Inflammatory macrophage treated with lipopolysaccharide for 1 hour (primary cell): ENCODE results near the gene PIP4K2A.

Experiments used
- DNase-seq, 2 donors: peaks; one replicate each; pipeline ENCODE4 v3.0.0-alpha.2; 2020 to 2022

The PIP4K2A gene

DNA sequence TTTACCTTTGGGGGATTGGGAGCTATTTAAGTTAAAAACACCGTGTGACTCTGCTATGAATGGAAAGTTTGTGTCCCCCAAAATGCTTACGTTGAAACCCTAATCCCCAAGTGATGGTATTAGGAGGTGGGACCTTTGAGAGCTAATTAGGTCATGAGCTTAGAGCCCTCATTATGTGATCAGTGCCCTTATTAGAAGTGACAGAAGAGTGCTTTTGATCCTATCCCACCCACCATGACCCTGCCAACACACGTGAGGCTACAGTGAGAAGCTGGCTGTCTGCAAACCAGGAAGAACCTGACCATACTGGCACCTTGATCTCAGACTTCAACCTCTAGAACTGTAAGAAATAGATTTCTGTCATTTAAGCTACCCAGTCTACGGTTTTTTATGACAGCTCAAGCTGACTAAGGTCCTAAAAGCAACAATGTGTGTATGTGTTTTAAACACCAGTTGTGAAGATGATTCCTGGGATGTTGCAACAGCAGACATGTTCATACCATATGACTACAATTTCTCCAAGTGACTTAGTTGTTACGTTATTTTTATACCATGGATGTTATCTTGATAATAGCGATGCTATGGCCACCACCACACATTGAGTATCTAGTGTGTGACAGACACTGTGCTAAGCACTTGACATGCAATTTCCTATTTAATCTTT is 124.4 kb downstream of the PIP4K2A start:
- DNase-seq = no peak

DNA sequence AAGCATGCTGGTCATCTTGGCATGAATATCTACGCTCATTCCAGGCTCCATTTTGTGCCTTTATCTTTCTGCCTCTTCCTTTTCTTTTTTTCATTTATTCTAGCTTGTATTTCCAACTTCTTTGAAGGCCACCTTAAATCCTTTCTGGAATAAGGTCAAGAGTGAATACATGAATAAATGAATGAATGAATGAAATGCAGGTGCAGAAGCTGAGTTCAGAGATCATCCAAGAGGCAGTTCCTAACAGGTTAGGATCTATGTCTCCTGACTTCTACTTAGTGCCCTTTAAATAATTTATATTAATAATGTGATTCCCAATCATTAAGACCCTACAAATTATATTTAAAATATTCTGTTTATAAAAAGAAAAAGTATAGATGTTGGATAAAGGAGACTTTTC is 125.9 kb downstream of the PIP4K2A start:
- no peak for DNase-seq

- DNase-seq = no peak
Measured at GRCh38 chr10:22583683-22584082, 130.7 kb downstream of the PIP4K2A start.

- DNase-seq = peak; percentile 12 to 23
Measured at GRCh38 chr10:22581461-22581860, 132.9 kb downstream of the PIP4K2A start.

DNA sequence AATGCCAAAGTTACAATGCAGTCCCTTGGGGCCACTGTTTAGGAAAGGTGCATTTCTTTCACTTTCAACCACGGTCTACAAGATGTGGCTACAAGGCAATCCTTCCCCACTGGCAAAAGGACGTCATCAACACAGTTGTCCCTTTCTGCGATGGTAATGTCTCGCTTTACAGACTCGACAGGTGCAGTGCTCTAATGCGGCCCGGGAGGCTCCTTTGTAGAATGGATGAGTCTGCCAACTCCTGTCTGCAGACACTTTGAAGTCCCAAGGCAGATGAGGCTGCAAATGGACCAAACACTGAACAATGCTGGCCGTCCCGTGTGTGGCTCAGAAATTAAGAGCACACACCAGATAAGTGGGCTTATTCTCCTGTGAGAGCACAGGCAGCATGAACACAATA is 133.7 kb downstream of the PIP4K2A start:
- no peak for DNase-seq

DNA sequence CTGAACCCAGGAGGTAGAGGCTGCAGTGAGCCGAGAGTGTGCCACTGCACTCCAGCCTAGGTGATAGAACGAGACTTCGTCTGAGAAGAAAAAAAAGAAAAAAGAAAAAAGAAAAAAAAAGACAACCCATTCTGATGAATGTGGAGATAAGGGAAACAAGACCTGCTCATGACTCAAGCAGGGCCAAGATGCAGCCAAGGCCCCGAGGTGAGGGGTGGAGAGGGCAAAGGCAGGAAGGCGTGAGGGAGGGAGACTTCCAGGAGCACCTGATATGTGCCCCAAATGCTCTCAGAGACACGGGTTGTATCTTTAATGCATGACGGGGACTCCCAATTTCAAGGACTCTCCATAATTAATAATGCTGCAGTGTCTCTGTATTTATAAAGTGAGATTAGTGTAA is 134.6 kb downstream of the PIP4K2A start:
- DNase-seq = no peak

DNA sequence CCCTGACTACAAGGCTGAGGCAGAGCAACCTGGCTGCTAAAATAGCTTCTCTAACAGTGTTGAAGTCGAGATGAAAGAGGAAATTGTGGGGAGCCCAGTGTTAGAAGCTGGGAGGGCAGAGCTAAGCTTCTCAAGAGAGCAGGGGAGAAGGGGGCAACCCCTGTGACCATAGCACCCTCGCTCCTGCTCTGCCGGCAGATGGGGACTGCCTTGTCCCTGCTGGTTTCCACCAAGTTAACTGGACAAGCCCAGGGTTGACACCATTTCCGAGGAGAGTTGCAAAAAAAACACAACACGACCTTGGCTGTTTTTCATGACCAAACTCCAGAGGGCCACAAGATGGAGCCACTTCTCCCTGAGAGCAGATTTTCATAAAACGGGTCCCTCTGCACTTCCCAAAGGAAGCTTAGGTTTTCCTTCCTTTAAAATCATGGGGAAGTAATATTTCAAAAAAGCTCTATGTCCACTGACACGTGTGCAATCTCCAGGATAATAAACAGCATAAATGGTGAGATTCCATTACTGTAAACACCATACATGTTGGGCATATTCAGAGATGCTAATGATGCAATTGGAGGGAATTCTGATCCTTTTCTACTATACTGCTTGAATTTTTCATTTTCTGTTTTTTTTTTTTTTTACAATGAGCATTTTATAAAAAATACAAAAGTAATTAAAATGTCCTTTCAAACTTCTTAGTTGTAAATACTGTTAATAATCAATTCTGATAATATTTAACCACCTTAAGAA is 140.4 kb downstream of the PIP4K2A start:
- peak in 1 of 2 donors; percentile 37 for DNase-seq

DNA sequence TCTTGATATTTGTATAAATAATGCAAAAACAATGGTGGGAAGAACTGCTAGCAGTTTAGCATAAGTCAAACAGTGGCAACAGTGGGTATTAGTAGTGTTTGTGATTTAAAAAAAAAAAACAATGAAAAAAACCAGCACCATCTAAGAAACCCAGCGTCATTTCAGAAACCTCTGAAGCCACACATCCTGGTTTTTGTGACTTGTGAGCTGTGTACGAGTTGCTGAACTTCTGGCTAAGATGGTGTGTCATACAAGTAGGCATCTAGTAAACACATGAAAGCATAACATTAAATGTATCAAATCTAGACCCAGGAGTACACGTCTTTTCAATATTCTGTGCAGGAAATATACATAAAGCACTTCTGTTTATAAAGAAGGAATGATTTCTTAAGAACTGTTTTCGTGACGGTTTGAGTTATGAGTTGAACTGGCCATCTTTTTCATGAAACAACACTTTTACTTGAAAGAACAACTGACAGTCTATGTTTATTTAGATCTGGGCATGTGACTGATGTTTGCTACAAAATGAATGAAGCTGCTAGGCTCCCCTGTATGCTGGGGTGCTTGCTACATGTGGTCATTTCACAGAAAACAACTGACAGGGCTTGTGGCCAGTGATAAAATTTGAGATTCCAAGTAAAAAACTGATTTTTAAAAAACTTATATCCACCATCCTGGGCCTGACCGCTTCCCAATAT is 143.5 kb downstream of the PIP4K2A start:
- no peak for DNase-seq

DNA sequence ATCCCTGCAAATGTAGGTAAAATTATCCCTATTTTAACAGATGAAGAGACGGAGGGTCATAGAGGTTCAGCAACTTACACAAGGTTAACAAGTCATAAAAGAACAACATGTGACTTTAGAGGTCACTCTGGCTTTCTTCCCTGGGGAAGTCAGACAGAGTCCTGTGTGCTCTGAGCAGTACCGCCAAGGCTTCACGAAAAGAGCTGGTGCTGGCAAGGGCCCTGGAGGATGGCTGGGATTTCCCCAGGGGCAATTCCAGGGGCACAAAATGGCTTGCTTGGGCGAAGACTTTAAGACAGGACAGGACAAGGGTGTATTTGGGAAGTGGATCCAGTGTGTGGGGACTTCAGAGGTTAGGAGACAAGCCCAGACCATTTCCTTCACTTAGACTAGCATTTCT is 144.1 kb downstream of the PIP4K2A start:
- peak in 1 of 2 donors; percentile 17 for DNase-seq

DNA sequence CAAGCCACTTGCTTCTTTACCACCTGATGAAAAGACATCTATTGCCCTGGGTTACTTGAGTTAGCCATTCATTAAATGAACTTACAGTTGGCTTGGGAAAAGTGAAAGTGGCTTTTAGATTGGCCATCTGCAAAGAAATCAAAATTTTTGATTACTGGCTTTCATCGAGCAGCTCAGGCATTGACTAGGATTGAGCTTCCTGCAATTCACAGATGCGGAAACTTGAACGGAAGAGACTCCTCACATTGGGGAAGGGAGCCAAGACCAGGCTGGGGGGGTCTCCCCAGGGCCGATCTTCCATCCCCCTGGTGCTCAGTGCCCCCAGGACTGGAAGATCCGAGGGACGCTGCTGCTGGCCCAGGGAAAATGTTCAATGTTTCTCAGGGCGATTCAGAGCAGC is 145.4 kb downstream of the PIP4K2A start:
- DNase-seq = no peak

GRCh38 chr10:22564060-22564459 is 150.3 kb downstream of the PIP4K2A start:
- no peak for DNase-seq

DNA sequence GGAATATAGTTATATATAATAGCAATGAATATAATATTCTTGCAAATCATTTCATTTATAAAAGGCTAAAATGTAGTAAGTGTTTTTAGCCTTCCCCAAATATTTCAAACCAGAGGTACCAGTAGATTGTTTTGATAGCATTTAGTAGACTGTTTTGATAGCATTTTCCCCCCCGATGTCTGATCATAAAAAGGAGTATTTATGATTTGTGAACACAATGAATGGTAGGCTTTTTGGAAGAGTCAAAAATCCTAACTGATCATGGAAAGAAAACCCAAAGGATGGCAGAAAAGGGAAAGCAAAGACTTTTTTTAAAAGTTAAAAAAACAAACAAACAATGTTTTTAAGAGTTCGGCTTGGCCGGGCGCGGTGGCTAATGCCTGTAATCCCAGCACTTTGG is 152.5 kb downstream of the PIP4K2A start:
- DNase-seq = no peak

DNA sequence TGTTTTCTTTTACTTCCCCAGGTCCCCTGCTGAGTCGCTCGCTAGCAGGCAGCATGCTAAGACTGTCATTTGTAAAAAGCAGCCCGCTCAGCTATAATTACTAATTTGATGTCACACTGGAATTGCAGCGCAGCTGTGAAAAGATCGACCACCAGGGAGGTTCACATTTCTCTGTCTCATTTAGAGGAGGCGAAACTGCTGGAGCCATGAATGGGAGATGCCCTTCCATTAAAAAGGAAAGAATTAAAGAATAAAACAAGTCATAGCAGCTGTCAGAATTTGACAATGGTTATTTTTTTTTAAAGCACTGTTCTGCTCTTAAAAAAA is 153.5 kb downstream of the PIP4K2A start:
- no peak for DNase-seq

GRCh38 chr10:22560096-22560912 is 154.1 kb downstream of the PIP4K2A start:
- no peak for DNase-seq

DNA sequence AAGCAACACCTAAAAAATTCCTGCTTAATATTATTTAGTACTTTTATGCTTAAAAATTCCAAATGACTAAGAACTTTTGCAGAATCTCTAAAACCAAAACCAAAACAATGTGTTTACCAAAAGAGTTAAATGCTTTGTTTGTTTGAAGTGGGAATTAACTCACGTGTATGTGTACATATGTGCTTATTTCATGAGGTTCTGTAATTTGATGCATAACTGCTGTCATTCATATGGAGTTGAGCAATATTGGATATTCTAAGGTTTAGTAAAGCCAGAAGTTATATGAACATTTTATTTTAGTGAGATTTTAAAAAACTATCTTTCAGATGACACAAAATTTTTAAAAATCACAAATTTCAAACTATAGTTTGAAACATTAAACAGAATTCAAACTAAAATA is 157.1 kb downstream of the PIP4K2A start:
- peak; percentile 69 to 70 for DNase-seq

DNA sequence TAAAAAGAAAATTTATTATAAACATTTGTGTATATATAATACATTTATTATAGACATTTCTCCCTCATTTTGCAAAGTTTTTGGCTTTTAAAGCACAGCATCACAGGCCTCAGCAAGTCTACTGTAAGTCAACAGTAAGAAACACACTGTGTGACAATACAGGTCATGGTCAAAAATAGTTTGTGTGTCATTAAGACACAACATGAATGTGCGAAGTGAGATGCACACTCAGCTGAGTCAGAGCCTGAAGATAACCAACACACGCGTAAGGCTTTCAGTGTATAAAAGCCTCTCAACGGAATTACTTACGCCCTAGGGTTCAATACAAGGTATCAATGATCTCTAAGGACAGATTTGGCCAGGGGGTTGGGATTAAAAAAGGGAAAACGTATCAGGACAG is 157.6 kb downstream of the PIP4K2A start:
- no peak for DNase-seq

DNA sequence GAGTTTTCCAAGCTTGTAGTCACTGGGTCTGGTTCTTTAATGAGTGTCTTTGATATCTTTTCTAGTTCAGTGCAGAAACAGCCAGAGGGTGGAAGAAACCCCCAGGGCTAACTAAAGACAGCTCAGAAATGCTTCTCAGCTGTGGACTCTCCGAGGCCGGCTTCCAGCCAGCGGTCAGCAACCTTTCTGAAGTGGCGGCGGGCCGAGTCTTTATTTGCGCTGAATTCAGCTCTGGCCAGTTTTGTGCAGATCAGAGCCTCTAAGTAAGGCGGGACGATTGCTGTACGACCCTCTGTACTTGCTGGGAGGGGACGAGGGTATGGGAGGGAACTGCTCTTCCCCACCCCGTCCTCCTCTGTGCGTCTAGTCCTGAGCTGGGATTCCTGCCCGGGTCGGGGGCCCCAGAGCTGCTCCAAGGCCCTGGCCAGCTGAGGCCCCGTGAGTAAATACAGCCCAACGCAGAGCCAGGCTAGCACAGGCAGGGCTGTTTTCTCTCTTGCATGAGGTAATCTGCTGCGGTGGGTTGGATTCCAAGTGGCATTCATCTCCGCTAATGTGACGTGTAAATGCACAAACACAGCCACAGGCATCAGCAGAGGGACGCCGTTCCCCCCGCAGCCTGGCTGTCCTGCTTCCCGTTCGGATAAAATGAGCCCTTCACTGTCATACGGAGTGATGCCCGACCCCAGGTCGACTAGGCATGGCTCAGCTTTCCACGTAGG is 159.8 kb downstream of the PIP4K2A start:
- DNase-seq = no peak

- no peak for DNase-seq
Measured at GRCh38 chr10:22553452-22553995, 160.9 kb downstream of the PIP4K2A start.

DNA sequence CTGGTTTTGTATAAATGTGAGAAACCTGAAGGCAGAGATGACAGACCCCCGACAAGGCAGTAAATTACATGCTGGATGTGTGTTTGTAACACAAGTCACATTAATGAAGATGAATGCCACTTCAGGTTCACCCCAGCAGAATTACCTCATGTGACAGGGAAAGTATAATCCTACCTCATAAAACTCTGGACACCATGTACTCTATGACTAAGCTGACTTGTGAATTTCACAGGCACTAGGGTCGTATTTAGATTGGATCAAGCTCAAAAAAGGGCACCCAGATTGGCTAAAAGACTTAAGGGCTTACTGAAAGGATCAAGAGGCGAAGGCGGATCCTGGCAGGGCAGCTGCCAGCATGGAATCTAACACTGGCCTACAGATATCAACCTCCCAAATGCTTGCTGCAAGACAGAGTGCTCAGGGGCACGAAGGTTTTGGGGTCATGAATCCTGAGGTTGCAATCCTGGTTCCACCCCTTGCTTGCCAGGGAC is 161.4 kb downstream of the PIP4K2A start:
- DNase-seq = no peak

DNA sequence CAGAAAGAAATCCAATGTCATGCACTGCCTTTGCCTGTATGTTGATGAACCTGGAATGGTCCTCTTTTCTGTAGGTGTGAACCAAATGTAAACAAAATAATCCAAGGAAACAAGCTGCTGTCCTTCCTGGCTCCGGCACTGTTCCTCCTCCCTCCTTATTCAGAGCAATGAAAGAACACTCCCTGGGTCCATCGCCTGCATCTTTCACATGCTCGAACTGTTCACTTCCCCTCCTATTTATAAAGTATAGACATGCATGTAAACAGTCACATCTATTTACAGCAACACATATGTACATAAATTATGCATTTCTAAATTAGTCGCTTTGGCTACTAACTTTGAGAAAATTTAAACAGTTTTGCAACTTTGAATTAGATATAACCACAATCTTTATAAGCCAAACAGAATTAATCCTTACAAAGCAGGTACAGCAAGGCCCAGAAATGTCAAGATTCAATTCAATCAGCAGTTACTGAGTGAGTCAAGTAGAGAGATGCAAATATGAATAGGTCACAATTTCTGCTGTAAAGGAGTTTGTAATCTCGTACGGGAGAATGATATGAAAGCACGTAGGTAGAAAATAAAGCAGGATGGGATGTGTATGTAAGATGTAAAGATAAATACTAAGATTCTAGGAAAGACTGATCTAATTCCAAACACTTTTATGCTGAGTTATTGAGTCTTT is 162.6 kb downstream of the PIP4K2A start:
- no peak for DNase-seq

DNA sequence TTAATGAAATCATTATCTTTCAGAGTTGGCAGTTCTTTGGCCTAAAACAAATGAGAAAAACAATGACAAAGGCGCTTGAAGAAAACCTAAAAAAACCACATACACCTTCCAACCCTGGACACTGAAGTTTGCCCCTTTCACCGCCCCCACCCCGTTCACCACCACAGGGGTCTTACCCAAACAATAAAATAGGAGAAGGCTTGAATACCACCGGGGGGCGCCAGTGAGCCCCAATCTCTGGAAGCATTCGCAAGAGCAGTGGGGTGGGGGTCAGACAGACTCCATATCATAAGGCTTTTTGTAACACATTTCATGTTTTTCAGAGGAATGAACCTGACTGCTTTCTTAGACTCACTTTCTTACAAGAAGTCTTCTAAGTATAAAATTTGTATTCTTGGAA is 163.6 kb downstream of the PIP4K2A start:
- peak; percentile 10 to 62 for DNase-seq

GRCh38 chr10:22548344-22548743 is 166.0 kb downstream of the PIP4K2A start:
- DNase-seq = no peak
